GM12801 (cell line): Measurements from ENCODE around the gene SOD2.

ENCODE experiments used
- TF ChIP-seq, protein P1 (sequence below): IDR thresholded peaks from one replicate; pipeline ENCODE4 v1.5.1; 2011; ENCODE audit warnings: control low read depth; ENCODE audit not compliant: insufficient read length; ENCODE audit errors: extremely low read depth

The SOD2 gene

DNA sequence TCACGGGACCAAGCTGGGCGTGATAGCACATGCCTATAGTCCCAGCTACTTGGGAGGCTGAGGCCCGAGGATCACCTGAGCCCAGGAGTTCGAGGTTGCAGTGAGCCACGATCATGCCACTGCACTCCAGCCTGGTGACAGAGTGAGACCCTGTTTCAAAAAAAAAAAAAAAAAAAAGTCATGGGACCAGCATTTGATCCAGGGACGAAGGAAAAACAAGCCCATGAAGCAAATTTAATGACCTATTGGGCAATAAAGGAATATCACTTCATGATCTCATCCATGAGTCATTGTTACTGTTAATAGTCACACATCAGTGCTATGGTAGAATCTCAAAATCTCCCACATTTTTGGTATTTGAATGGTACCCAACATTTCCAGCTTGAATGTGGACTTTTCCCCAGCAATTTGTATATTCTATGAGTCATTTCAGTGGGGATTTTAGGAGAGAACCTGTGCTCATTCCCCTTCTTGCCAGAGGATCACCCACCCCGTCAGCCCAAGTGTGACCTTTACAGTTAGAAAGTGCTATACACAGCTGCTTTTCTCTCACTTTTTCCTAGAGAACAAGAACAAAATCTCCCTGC is 8.5 kb upstream of the SOD2 start:
- TF ChIP-seq, protein P1, sequence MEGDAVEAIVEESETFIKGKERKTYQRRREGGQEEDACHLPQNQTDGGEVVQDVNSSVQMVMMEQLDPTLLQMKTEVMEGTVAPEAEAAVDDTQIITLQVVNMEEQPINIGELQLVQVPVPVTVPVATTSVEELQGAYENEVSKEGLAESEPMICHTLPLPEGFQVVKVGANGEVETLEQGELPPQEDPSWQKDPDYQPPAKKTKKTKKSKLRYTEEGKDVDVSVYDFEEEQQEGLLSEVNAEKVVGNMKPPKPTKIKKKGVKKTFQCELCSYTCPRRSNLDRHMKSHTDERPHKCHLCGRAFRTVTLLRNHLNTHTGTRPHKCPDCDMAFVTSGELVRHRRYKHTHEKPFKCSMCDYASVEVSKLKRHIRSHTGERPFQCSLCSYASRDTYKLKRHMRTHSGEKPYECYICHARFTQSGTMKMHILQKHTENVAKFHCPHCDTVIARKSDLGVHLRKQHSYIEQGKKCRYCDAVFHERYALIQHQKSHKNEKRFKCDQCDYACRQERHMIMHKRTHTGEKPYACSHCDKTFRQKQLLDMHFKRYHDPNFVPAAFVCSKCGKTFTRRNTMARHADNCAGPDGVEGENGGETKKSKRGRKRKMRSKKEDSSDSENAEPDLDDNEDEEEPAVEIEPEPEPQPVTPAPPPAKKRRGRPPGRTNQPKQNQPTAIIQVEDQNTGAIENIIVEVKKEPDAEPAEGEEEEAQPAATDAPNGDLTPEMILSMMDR: no peak

DNA sequence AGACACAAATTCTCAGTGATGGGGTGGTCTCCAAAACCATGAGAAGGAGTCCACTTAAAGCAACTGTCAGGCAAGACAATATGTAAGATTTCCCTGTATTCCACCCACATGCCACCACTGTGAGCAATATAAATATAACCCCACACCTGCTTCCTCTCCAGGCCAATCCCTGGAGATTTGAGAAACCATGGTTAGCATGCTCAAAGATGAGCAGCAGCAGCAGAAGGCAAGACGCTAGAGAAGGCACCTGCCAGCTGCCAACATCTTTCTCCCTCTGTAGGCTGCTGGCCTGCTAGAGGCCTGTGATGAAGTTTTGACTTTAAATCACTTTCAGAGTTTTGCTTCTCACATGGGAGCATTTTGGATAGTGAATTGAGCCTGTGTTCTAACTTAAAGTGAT is 7.9 kb upstream of the SOD2 start:
- TF ChIP-seq, protein P1: no peak

DNA sequence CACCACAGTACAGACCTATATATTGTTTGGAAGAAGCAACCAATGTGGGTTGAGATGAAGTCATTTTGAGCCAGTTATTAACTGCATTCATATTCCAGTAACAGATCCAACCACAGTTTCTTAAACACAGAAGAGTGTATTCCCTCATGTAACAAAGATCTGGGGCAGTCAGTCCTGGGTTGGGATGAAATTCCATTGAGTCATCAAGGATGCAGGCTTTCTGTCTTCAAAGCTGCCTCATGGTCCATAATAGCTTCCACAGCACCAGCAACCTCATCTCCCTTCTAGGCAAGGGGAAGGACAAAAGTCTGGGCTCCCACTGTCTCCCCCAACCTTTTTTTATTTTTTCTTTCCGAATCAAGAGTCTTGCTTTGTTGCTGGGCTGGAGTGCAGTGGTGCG is 2.9 kb upstream of the SOD2 start:
- TF ChIP-seq, protein P1: no peak

DNA sequence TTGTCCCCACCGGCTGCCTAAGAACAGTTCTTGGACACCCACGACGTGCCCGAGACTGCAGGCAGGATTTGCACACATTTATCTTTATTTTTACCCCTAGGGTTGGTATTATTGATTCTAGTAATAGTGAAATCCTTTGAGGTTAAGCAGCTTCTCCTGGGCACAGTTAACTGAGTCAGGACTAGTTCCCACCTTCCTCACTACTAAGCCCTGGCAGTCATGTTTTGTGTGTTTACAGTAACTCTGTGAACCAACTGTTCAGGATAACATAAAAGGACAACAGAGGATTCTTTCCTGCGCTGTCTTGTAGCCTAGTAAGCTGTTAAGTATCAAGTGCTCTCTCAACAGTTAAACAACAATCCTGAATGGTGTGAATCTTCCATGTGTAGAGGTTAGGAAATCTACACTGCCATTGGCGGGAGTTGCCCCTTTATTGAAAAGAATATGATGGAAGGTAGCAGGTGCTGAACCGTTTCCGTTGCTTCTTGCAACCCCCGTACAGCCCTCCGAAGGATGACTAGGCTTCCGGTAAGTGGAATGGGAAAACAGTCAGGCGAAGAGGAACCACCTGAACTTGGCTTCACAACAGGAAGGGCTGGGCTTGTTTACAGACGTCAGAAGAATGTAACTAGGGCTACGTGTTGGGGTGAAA is 979 bp upstream of the SOD2 start:
- TF ChIP-seq, protein P1: no peak

DNA sequence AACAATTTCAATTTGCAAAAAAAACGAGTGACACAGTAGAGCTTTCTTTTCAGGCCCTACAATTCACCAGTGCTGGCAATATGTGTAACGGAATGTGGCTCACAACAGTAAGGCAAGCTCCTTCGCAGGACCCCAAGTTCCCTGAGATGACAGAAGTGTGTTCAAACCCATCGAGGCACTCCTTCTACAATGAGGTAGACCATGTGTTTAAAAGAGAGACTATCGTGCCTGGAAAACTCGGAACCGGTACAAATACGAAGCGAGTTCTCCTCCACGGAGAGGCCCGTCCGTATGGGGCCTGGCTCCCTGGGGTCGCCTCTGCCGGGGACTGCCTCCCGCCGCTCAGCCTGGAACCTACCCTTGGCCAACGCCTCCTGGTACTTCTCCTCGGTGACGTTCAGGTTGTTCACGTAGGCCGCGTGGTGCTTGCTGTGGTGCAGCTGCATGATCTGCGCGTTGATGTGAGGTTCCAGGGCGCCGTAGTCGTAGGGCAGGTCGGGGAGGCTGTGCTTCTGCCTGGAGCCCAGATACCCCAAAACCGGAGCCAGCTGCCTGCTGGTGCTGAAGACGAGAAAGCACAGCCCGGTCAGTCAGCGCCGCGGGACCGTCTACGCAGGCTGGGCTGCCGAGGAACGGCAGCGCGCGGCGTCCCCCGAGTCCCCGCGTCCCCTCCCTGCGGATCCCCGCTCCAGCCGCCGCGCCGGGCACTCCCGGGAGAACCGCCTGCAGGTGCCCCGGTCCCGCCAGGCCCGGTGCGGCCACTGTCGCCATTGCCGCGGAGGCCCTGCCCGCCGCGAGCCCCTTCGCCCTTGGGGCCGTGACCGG is 526 bp downstream of the SOD2 start:
- TF ChIP-seq, protein P1: no peak

DNA sequence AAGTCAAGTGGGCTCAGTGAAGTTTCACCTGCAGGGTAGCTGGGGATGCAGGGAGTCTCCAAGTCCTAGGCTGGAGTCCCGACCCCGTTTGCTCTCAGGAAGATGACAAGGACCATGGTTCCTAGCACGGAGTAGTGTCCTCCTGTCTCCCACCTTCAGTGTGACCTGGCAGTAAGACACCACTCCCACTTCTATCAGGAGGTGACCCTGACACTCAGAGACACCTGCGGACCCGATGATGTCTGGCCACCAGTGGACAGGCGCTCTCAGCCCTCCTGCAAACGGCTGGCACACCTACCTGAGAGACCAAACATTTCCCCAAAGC is 1.1 kb downstream of the SOD2 start:
- TF ChIP-seq, protein P1: no peak

DNA sequence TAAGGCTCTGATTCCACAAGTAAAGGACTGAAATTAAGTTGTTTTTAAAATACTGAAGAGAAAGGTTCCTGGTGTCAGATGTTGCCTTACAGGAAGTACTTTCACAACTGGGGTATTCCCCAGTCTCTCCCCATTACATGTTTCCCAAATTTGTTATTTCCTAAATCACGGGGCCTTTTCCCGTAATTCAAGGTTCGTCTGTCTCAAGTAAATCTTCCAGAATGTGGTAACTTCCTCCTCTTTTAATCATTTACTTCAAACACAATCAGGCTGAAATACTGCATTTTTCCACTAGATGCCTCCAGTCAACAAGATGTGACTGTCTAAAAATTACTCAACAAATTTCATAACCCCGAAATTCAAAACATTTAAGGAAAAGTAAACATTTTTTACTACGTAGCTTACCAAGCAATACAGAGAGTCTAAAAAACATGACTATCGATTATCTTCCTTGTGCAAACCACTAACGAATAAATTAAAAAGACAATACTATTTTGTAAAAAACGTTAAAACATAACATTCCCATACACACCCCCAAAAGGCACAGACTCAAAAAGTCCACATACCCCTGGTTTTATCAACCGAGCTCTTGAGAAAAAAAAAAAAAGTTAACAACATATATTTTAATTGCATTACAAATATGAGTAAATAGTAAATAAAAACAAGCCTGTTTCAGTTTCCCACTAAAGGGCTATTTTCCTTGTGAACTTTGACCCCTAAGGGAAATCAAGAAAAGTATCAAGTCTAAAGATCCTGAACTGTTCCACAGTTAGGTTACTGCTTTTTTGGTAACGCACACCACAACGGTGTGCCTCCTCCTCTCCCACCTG is 1.7 kb downstream of the SOD2 start:
- TF ChIP-seq, protein P1: no peak
